ENCODE results near the gene TIAM1. TPM values are rescaled to one million over a fixed set of nuclear protein-coding genes. Genes with fewer than 3 reads are reported as not detected.

The TIAM1 gene
- total and polyA plus RNA-seq, 2 of the 8 experiments (the other 6 are each of a cell fraction or from before 2014, with no cell fraction given), result 10.1 to 30.7 TPM

DNA sequence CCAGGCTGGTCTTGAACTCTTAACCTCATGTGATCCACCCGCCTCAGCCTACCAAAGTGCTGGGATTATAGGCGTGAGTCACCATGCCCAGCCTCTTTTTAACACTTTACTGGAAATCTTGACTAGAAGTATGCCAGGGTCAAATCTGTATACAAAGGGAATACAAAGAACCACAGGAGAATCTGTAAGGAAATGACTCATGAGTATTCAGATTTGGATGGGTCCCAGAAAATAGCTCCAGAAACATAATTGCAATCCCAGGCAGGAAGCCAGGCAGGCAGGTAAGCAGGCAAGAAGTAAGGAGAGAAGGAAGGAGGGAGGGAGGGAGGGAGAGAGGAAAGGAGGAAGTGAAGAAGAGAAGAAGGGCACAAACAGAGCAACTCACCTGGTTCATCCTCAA lies 22.8 kb upstream of the TIAM1 start:
- no peaks in the 10 kb centered on the region for H3K79me2 ChIP-seq (ENCODE audit: control insufficient read depth in 1 of 2, insufficient read depth in 2 of 2, low read length in 2 of 2)
- no peak overlapping the region for H3K14ac ChIP-seq (ENCODE audit: insufficient read length)
- no peak overlapping the region for H4K5ac ChIP-seq (ENCODE audit: insufficient read length, low read depth, low read length)
- 0 out of 2 replicates have a peak, but pooled peaks cover 3% of the 10 kb centered on the region for H3K23me2 ChIP-seq (ENCODE audit: low read depth, low read length)
- ChIA-PET CTCF (ENCODE audit: partially characterized antibody) (interaction anchor here (1.4 kb wide), 1 partner anchor 37 kb away, joined by 4 read pairs; no protein-coding TSS in a partner anchor), POLR2A (ENCODE audit: partially characterized antibody) (interaction anchor here (1.0 kb wide), 1 partner anchor 24 kb away, joined by 3 read pairs; no protein-coding TSS in a partner anchor)
- H4K8ac ChIP-seq (ENCODE audit: extremely low read depth, insufficient read depth, low read length), result no peak overlapping the region
- no peaks in the 10 kb centered on the region for H3K9me3 ChIP-seq (ENCODE audit: insufficient read depth in 2 of 2, low read depth in 1 of 2, low read length in 1 of 2)
- no peak overlapping the region for H3K27ac ChIP-seq (ENCODE audit: low read depth, low read length)
- no peak overlapping the region for H3K23ac ChIP-seq (ENCODE audit: insufficient read length)
- no peak overlapping the region for H3K4ac ChIP-seq (replicated peaks; ENCODE audit: insufficient read length, low read depth, low read length)
- H2BK120ac ChIP-seq (replicated peaks; ENCODE audit: low read depth, low read length), result no peak overlapping the region
- FAIRE-seq, result no peak
- H3K4me3 ChIP-seq (ENCODE audit: extremely low read depth in 1 of 4, insufficient read depth in 2 of 4, low read depth in 3 of 4, low read length in 4 of 4), result no peak overlapping the region
- no peaks in the 10 kb centered on the region for H3K27me3 ChIP-seq (replicated peaks in 1 of 4; ENCODE audit: control insufficient read depth in 3 of 4, extremely low read depth in 1 of 4, insufficient read depth in 3 of 4, low read length in 3 of 4)
- H3K36me3 ChIP-seq (ENCODE audit: control insufficient read depth in 2 of 4, insufficient read depth in 4 of 4, low read length in 3 of 4), result no peaks in the 10 kb centered on the region
- no peaks in the 10 kb centered on the region for H3K79me1 ChIP-seq (ENCODE audit: low read depth, low read length)
- H3K4me1 ChIP-seq (replicated peaks in 1 of 4; ENCODE audit: control insufficient read depth in 3 of 4, insufficient read depth in 4 of 4, low read length in 3 of 4), result peaks cover 0 to 3% (median 0%) of the 10 kb centered on the region in 4 experiments; a peak in 1 of 7 replicates
- H3K9ac ChIP-seq (replicated peaks in 1 of 4; ENCODE audit: extremely low read depth in 1 of 4, low read depth in 3 of 4, low read length in 3 of 4), result no peak overlapping the region
- no peak overlapping the region for H2AFZ ChIP-seq (ENCODE audit: low read length)
- DNase-seq (ENCODE audit: low read depth in 1 of 2, low spot score in 2 of 2), result no peak
- whole genome bisulfite sequencing, 2 experiments (ENCODE audit: extremely low coverage in 1 of 2, insufficient coverage in 1 of 2, insufficient read length in 1 of 2, insufficient replicate concordance in 2 of 2, low coverage in 1 of 2, low lambda C conversion rate in 2 of 2, missing lambda C conversion rate in 1 of 2), result 85% methylated on average over 2 of the region's 2 CpGs; no CpG with 5 or more reads in 1 of the 2 experiments
- no peak overlapping the region for H2BK15ac ChIP-seq (ENCODE audit: low read length)
- no peak overlapping the region for H3K56ac ChIP-seq (replicated peaks; ENCODE audit: insufficient read length, low read depth, low read length)
- no peak overlapping the region for H2AK5ac ChIP-seq (ENCODE audit: low read depth, low read length)
- H2BK5ac ChIP-seq (ENCODE audit: low read depth, low read length), result no peak overlapping the region
- no peak overlapping the region for H4K91ac ChIP-seq (replicated peaks; ENCODE audit: insufficient read length, low read length)
- H3K18ac ChIP-seq (ENCODE audit: extremely low read depth, low read length), result no peak overlapping the region
- H2BK12ac ChIP-seq (ENCODE audit: low read depth, low read length), result no peak overlapping the region
- no peaks in the 10 kb centered on the region for H4K20me1 ChIP-seq (replicated peaks in 1 of 2; ENCODE audit: control insufficient read depth in 1 of 2, insufficient read depth in 2 of 2, low read length in 2 of 2)
- no peak overlapping the region for H2BK20ac ChIP-seq (ENCODE audit: low read length)
- H3K4me2 ChIP-seq (ENCODE audit: insufficient read depth in 1 of 2, low read depth in 2 of 2, low read length in 2 of 2), result no peak overlapping the region
- TF ChIP-seq, protein P1, sequence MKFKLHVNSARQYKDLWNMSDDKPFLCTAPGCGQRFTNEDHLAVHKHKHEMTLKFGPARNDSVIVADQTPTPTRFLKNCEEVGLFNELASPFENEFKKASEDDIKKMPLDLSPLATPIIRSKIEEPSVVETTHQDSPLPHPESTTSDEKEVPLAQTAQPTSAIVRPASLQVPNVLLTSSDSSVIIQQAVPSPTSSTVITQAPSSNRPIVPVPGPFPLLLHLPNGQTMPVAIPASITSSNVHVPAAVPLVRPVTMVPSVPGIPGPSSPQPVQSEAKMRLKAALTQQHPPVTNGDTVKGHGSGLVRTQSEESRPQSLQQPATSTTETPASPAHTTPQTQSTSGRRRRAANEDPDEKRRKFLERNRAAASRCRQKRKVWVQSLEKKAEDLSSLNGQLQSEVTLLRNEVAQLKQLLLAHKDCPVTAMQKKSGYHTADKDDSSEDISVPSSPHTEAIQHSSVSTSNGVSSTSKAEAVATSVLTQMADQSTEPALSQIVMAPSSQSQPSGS (IDR thresholded peaks at IDR 0.05; ENCODE audit: low read length), result no peak
- TF ChIP-seq, protein P2, sequence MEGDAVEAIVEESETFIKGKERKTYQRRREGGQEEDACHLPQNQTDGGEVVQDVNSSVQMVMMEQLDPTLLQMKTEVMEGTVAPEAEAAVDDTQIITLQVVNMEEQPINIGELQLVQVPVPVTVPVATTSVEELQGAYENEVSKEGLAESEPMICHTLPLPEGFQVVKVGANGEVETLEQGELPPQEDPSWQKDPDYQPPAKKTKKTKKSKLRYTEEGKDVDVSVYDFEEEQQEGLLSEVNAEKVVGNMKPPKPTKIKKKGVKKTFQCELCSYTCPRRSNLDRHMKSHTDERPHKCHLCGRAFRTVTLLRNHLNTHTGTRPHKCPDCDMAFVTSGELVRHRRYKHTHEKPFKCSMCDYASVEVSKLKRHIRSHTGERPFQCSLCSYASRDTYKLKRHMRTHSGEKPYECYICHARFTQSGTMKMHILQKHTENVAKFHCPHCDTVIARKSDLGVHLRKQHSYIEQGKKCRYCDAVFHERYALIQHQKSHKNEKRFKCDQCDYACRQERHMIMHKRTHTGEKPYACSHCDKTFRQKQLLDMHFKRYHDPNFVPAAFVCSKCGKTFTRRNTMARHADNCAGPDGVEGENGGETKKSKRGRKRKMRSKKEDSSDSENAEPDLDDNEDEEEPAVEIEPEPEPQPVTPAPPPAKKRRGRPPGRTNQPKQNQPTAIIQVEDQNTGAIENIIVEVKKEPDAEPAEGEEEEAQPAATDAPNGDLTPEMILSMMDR (IDR thresholded peaks at IDR 0.05; ENCODE audit: control extremely low read depth in 1 of 3, insufficient read depth in 1 of 3, low read depth in 1 of 3, low read length in 3 of 3), result no peak
- TF ChIP-seq SP1 (IDR thresholded peaks at IDR 0.05; ENCODE audit: low read depth, low read length), result no peak
- TF ChIP-seq RAD21 (IDR thresholded peaks at IDR 0.05 in 1 of 2, conservative IDR thresholded peaks at IDR 0.05 in 1 of 2; ENCODE audit: low read depth in 2 of 2, low read length in 2 of 2), result no peak
- TF ChIP-seq, protein P3, sequence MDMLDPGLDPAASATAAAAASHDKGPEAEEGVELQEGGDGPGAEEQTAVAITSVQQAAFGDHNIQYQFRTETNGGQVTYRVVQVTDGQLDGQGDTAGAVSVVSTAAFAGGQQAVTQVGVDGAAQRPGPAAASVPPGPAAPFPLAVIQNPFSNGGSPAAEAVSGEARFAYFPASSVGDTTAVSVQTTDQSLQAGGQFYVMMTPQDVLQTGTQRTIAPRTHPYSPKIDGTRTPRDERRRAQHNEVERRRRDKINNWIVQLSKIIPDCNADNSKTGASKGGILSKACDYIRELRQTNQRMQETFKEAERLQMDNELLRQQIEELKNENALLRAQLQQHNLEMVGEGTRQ (IDR thresholded peaks at IDR 0.05; ENCODE audit: low read length), result no peak
- TF ChIP-seq CHD1 (IDR thresholded peaks at IDR 0.05; ENCODE audit: low read depth, low read length), result no peak
- no peak for TF ChIP-seq JUND (IDR thresholded peaks at IDR 0.05; ENCODE audit: low read length)
- TF ChIP-seq SIX5 (IDR thresholded peaks at IDR 0.05; ENCODE audit: low read depth, low read length), result no peak
